Measurements from ENCODE around the gene PIP5K1B.

Gene PIP5K1B

GRCh38 chr9:68749579-68750159 lies 44.6 kb downstream of the PIP5K1B start:
- Histone ChIP-seq H3K36me3 (replicated peaks in 1 of 2; ENCODE audit: control insufficient read depth in 2 of 2, insufficient read depth in 2 of 2, low read length in 2 of 2) (peaks cover 0 to 30% of the 10 kb centered on the region in 2 donors), H3K14ac (ENCODE audit: low read length) (no peak overlapping the region), H3K4me2 (ENCODE audit: insufficient read depth, low read length, poor library complexity, severe bottlenecking) (no peak overlapping the region), H4K91ac (ENCODE audit: low read depth, low read length, poor library complexity) (no peak overlapping the region), H3K9me3 (replicated peaks in 1 of 2; ENCODE audit: control insufficient read depth in 2 of 2, insufficient read depth in 1 of 2, low read depth in 1 of 2, low read length in 2 of 2) (peaks cover 0 to 4% of the 10 kb centered on the region in 2 donors), H2BK12ac (ENCODE audit: low read length) (no peak overlapping the region), H2AK5ac (ENCODE audit: low read depth, low read length) (no peak overlapping the region), H3K4me3 (ENCODE audit: low read length in 2 of 2) (no peak overlapping the region), H3K4me1 (ENCODE audit: control insufficient read depth in 2 of 2, insufficient read depth in 1 of 2, low read depth in 1 of 2, low read length in 2 of 2) (peaks cover 3 to 13% of the 10 kb centered on the region in 2 donors), H3K18ac (ENCODE audit: low read length) (no peak overlapping the region), H2BK15ac (ENCODE audit: low read length) (no peak overlapping the region), H3K23ac (ENCODE audit: low read depth, low read length, poor library complexity) (no peak overlapping the region), H2BK5ac (ENCODE audit: low read length) (no peak overlapping the region), H3K79me1 (ENCODE audit: low read depth, low read length) (no peaks in the 10 kb centered on the region), H3K27ac (replicated peaks; ENCODE audit: low read length) (no peak overlapping the region), H4K8ac (ENCODE audit: low read depth, low read length) (no peak overlapping the region), H3K9ac (ENCODE audit: low read depth, low read length, poor library complexity) (no peak overlapping the region), H3K4ac (ENCODE audit: low read length) (no peak overlapping the region), H2AFZ (ENCODE audit: low read length) (no peak overlapping the region), H3K27me3 (ENCODE audit: control insufficient read depth in 3 of 3, insufficient read depth in 3 of 3, low read depth in 1 of 3, low read length in 3 of 3) (no peaks in the 10 kb centered on the region), H2BK120ac (ENCODE audit: low read depth, low read length) (no peak overlapping the region)
- DNase-seq (ENCODE audit: low spot score) = no peak
- WGBS, 2 donors (ENCODE audit: extremely low coverage in 2 of 2, insufficient read length in 2 of 2, insufficient replicate concordance in 1 of 2) = no CpG with 5 or more reads among the region's 3 CpGs

- Histone ChIP-seq H3K27me3 (ENCODE audit: control insufficient read depth in 3 of 3, insufficient read depth in 3 of 3, low read depth in 1 of 3, low read length in 3 of 3) (no peaks in the 10 kb centered on the region), H3K14ac (ENCODE audit: low read length) (no peak overlapping the region), H3K18ac (ENCODE audit: low read length) (no peak overlapping the region), H3K9ac (ENCODE audit: low read depth, low read length, poor library complexity) (no peak overlapping the region), H4K8ac (ENCODE audit: low read depth, low read length) (no peak overlapping the region), H3K4me1 (ENCODE audit: control insufficient read depth in 2 of 2, insufficient read depth in 1 of 2, low read depth in 1 of 2, low read length in 2 of 2) (peaks cover 3 to 13% of the 10 kb centered on the region in 2 donors), H2BK120ac (ENCODE audit: low read depth, low read length) (no peak overlapping the region), H2BK15ac (ENCODE audit: low read length) (no peak overlapping the region), H2AFZ (ENCODE audit: low read length) (no peak overlapping the region), H3K36me3 (replicated peaks in 1 of 2; ENCODE audit: control insufficient read depth in 2 of 2, insufficient read depth in 2 of 2, low read length in 2 of 2) (peaks cover 0 to 24% of the 10 kb centered on the region in 2 donors), H2BK5ac (ENCODE audit: low read length) (no peak overlapping the region), H3K23ac (ENCODE audit: low read depth, low read length, poor library complexity) (no peak overlapping the region), H3K79me1 (ENCODE audit: low read depth, low read length) (no peaks in the 10 kb centered on the region), H3K4me3 (ENCODE audit: low read length in 2 of 2) (no peak overlapping the region), H3K4ac (ENCODE audit: low read length) (no peak overlapping the region), H3K9me3 (replicated peaks in 1 of 2; ENCODE audit: control insufficient read depth in 2 of 2, insufficient read depth in 1 of 2, low read depth in 1 of 2, low read length in 2 of 2) (peaks cover 0 to 4% of the 10 kb centered on the region in 2 donors), H2BK12ac (ENCODE audit: low read length) (no peak overlapping the region), H3K27ac (replicated peaks; ENCODE audit: low read length) (no peak overlapping the region), H4K91ac (ENCODE audit: low read depth, low read length, poor library complexity) (no peak overlapping the region), H3K4me2 (ENCODE audit: insufficient read depth, low read length, poor library complexity, severe bottlenecking) (no peak overlapping the region), H2AK5ac (ENCODE audit: low read depth, low read length) (no peak overlapping the region)
- DNase-seq (ENCODE audit: low spot score) = no peak
- WGBS, 2 donors (ENCODE audit: extremely low coverage in 2 of 2, insufficient read length in 2 of 2, insufficient replicate concordance in 1 of 2) = no CpG with 5 or more reads among the region's 6 CpGs
Measured at GRCh38 chr9:68750255-68750654, 45.2 kb downstream of the PIP5K1B start.

GRCh38 chr9:68750786-68751185 lies 45.7 kb downstream of the PIP5K1B start:
- Histone ChIP-seq H3K4ac (ENCODE audit: low read length) (no peak overlapping the region), H3K36me3 (replicated peaks in 1 of 2; ENCODE audit: control insufficient read depth in 2 of 2, insufficient read depth in 2 of 2, low read length in 2 of 2) (peaks cover 0 to 20% of the 10 kb centered on the region in 2 donors), H3K9ac (ENCODE audit: low read depth, low read length, poor library complexity) (no peak overlapping the region), H3K27me3 (ENCODE audit: control insufficient read depth in 3 of 3, insufficient read depth in 3 of 3, low read depth in 1 of 3, low read length in 3 of 3) (no peaks in the 10 kb centered on the region), H3K9me3 (replicated peaks in 1 of 2; ENCODE audit: control insufficient read depth in 2 of 2, insufficient read depth in 1 of 2, low read depth in 1 of 2, low read length in 2 of 2) (peaks cover 0 to 4% of the 10 kb centered on the region in 2 donors), H3K27ac (replicated peaks; ENCODE audit: low read length) (no peak overlapping the region), H3K14ac (ENCODE audit: low read length) (no peak overlapping the region), H2AK5ac (ENCODE audit: low read depth, low read length) (no peak overlapping the region), H3K4me3 (ENCODE audit: low read length in 2 of 2) (no peak overlapping the region), H3K4me2 (ENCODE audit: insufficient read depth, low read length, poor library complexity, severe bottlenecking) (no peak overlapping the region), H2BK12ac (ENCODE audit: low read length) (no peak overlapping the region), H2AFZ (ENCODE audit: low read length) (no peak overlapping the region), H3K23ac (ENCODE audit: low read depth, low read length, poor library complexity) (no peak overlapping the region), H4K8ac (ENCODE audit: low read depth, low read length) (no peak overlapping the region), H2BK15ac (ENCODE audit: low read length) (no peak overlapping the region), H3K79me1 (ENCODE audit: low read depth, low read length) (no peaks in the 10 kb centered on the region), H4K91ac (ENCODE audit: low read depth, low read length, poor library complexity) (no peak overlapping the region), H3K18ac (ENCODE audit: low read length) (no peak overlapping the region), H2BK5ac (ENCODE audit: low read length) (no peak overlapping the region), H3K4me1 (ENCODE audit: control insufficient read depth in 2 of 2, insufficient read depth in 1 of 2, low read depth in 1 of 2, low read length in 2 of 2) (peaks cover 6 to 18% of the 10 kb centered on the region in 2 donors), H2BK120ac (ENCODE audit: low read depth, low read length) (no peak overlapping the region)
- no peak for DNase-seq (ENCODE audit: low spot score)
- WGBS, 2 donors (ENCODE audit: extremely low coverage in 2 of 2, insufficient read length in 2 of 2, insufficient replicate concordance in 1 of 2) = no CpG with 5 or more reads among the region's 4 CpGs

GRCh38 chr9:68751556-68751955 lies 46.5 kb downstream of the PIP5K1B start:
- Histone ChIP-seq H3K18ac (ENCODE audit: low read length) (no peak overlapping the region), H2BK120ac (ENCODE audit: low read depth, low read length) (no peak overlapping the region), H3K36me3 (replicated peaks in 1 of 2; ENCODE audit: control insufficient read depth in 2 of 2, insufficient read depth in 2 of 2, low read length in 2 of 2) (peaks cover 0 to 16% of the 10 kb centered on the region in 2 donors), H3K27ac (replicated peaks; ENCODE audit: low read length) (no peak overlapping the region), H4K91ac (ENCODE audit: low read depth, low read length, poor library complexity) (no peak overlapping the region), H3K4me1 (ENCODE audit: control insufficient read depth in 2 of 2, insufficient read depth in 1 of 2, low read depth in 1 of 2, low read length in 2 of 2) (peaks cover 7 to 25% of the 10 kb centered on the region in 2 donors), H3K9ac (ENCODE audit: low read depth, low read length, poor library complexity) (no peak overlapping the region), H4K8ac (ENCODE audit: low read depth, low read length) (no peak overlapping the region), H3K4ac (ENCODE audit: low read length) (no peak overlapping the region), H2BK12ac (ENCODE audit: low read length) (no peak overlapping the region), H3K23ac (ENCODE audit: low read depth, low read length, poor library complexity) (no peak overlapping the region), H3K27me3 (ENCODE audit: control insufficient read depth in 3 of 3, insufficient read depth in 3 of 3, low read depth in 1 of 3, low read length in 3 of 3) (no peaks in the 10 kb centered on the region), H3K4me2 (ENCODE audit: insufficient read depth, low read length, poor library complexity, severe bottlenecking) (no peak overlapping the region), H2BK15ac (ENCODE audit: low read length) (no peak overlapping the region), H3K79me1 (ENCODE audit: low read depth, low read length) (no peaks in the 10 kb centered on the region), H3K14ac (ENCODE audit: low read length) (no peak overlapping the region), H2AK5ac (ENCODE audit: low read depth, low read length) (no peak overlapping the region), H3K9me3 (replicated peaks in 1 of 2; ENCODE audit: control insufficient read depth in 2 of 2, insufficient read depth in 1 of 2, low read depth in 1 of 2, low read length in 2 of 2) (peaks cover 0 to 4% of the 10 kb centered on the region in 2 donors), H3K4me3 (ENCODE audit: low read length in 2 of 2) (no peak overlapping the region), H2BK5ac (ENCODE audit: low read length) (no peak overlapping the region), H2AFZ (ENCODE audit: low read length) (no peak overlapping the region)
- no peak for DNase-seq (ENCODE audit: low spot score)
